ENCODE results near the gene BTG3.

The BTG3 gene

GRCh38 chr21:17583898-17584297 lies 28.8 kb downstream of the BTG3 start:
- no peak for DNase-seq

- no peak for DNase-seq
These were observed 32.4 kb downstream of the BTG3 start for GRCh38 chr21:17580319-17580718.

- no peak for DNase-seq
These were observed 33.8 kb downstream of the BTG3 start for GRCh38 chr21:17578876-17579275.

- DNase-seq = no peak
These were observed 34.5 kb downstream of the BTG3 start for GRCh38 chr21:17578162-17578561.

- DNase-seq = no peak
These were observed 35.0 kb downstream of the BTG3 start for GRCh38 chr21:17577701-17578100.

- no peak for DNase-seq
These were observed 36.4 kb downstream of the BTG3 start for GRCh38 chr21:17576080-17576835.

- no peak for DNase-seq
These were observed 37.6 kb downstream of the BTG3 start for GRCh38 chr21:17575076-17575475.

- DNase-seq = no peak
These were observed 40.3 kb downstream of the BTG3 start for GRCh38 chr21:17572431-17572830.

GRCh38 chr21:17570786-17571185 lies 41.9 kb downstream of the BTG3 start:
- DNase-seq = no peak

GRCh38 chr21:17560377-17561025 lies 52.2 kb downstream of the BTG3 start:
- no peak for DNase-seq

- DNase-seq = peak in 1 of 2 experiments; percentile 25
These were observed 57.8 kb downstream of the BTG3 start for GRCh38 chr21:17554679-17555465.

- DNase-seq = no peak
These were observed 58.6 kb downstream of the BTG3 start for GRCh38 chr21:17554120-17554519.

GRCh38 chr21:17552410-17552809 lies 60.3 kb downstream of the BTG3 start:
- no peak for DNase-seq

GRCh38 chr21:17550671-17551308 lies 61.9 kb downstream of the BTG3 start:
- no peak for DNase-seq

GRCh38 chr21:17548262-17548661 lies 64.4 kb downstream of the BTG3 start:
- no peak for DNase-seq

- DNase-seq = no peak
These were observed 67.7 kb downstream of the BTG3 start for GRCh38 chr21:17545007-17545406.
